Measurements from ENCODE around the gene ZNF512B.
"Not testable (repeated sequence)": the region's sequence is repeated elsewhere in the genome, so short reads cannot be mapped to it uniquely, and the experiment has no call there.

ZNF512B gene

GRCh38 chr20:63979557-63980316 is 10.0 kb upstream of the ZNF512B start, which contains the start of gene SAMD10:
Gene SAMD10 (minus strand): TSS chr20:63979642. CDS start chr20:63979467, 175 bp downstream.
- peak; percentile 91 for DNase-seq
- in situ Hi-C loops (cut with MboI; ENCODE audit: low pct_unique_long_range_greater_than_20kb, low sequenced_read_pairs), result no loop called here

GRCh38 chr20:63979229-63979556 is 9.5 kb upstream of the ZNF512B start:
- DNase-seq, result no peak
- in situ Hi-C loops (cut with MboI; ENCODE audit: low pct_unique_long_range_greater_than_20kb, low sequenced_read_pairs), result no loop called here

GRCh38 chr20:63978319-63979228 is 8.8 kb upstream of the ZNF512B start:
- DNase-seq, result peak; percentile 63
- in situ Hi-C loops (cut with MboI; ENCODE audit: low pct_unique_long_range_greater_than_20kb, low sequenced_read_pairs), result no loop called here

GRCh38 chr20:63977739-63978276 is 8.1 kb upstream of the ZNF512B start:
- in situ Hi-C loops (cut with MboI; ENCODE audit: low pct_unique_long_range_greater_than_20kb, low sequenced_read_pairs), result no loop called here
- no peak for DNase-seq

- no peak for DNase-seq
- in situ Hi-C loops (cut with MboI; ENCODE audit: low pct_unique_long_range_greater_than_20kb, low sequenced_read_pairs), result no loop called here
Observed at GRCh38 chr20:63976980-63977738, 7.4 kb upstream of the ZNF512B start.

GRCh38 chr20:63976511-63976910 is 6.8 kb upstream of the ZNF512B start:
- in situ Hi-C loops (cut with MboI; ENCODE audit: low pct_unique_long_range_greater_than_20kb, low sequenced_read_pairs); DNase-seq: not testable (repeated sequence)

GRCh38 chr20:63974402-63975200 is 4.9 kb upstream of the ZNF512B start:
- no peak for DNase-seq
- in situ Hi-C loops (cut with MboI; ENCODE audit: low pct_unique_long_range_greater_than_20kb, low sequenced_read_pairs), result no loop called here

- in situ Hi-C loops (cut with MboI; ENCODE audit: low pct_unique_long_range_greater_than_20kb, low sequenced_read_pairs), result no loop called here
- peak; percentile 88 for DNase-seq
Observed at GRCh38 chr20:63973636-63974401, 4.1 kb upstream of the ZNF512B start.

- DNase-seq, result no peak
- in situ Hi-C loops (cut with MboI; ENCODE audit: low pct_unique_long_range_greater_than_20kb, low sequenced_read_pairs), result no loop called here
Observed at GRCh38 chr20:63973160-63973479, 3.4 kb upstream of the ZNF512B start.

GRCh38 chr20:63972312-63973159 is 2.8 kb upstream of the ZNF512B start:
- in situ Hi-C loops (cut with MboI; ENCODE audit: low pct_unique_long_range_greater_than_20kb, low sequenced_read_pairs), result no loop called here
- DNase-seq, result no peak

GRCh38 chr20:63971960-63972311 is 2.2 kb upstream of the ZNF512B start:
- DNase-seq; in situ Hi-C loops (cut with MboI; ENCODE audit: low pct_unique_long_range_greater_than_20kb, low sequenced_read_pairs): not testable (repeated sequence)

GRCh38 chr20:63970714-63971431 is 1.1 kb upstream of the ZNF512B start:
- in situ Hi-C loops (cut with MboI; ENCODE audit: low pct_unique_long_range_greater_than_20kb, low sequenced_read_pairs), result no loop called here

GRCh38 chr20:63968928-63969760 is 586 bp downstream of the ZNF512B start:
- DNase-seq, result no peak
- in situ Hi-C loops (cut with MboI; ENCODE audit: low pct_unique_long_range_greater_than_20kb, low sequenced_read_pairs), result no loop called here

More at GRCh38 chr20:63970714-63971431, 1.1 kb upstream of the ZNF512B start:
- no peak for DNase-seq

- in situ Hi-C loops (cut with MboI; ENCODE audit: low pct_unique_long_range_greater_than_20kb, low sequenced_read_pairs), result no loop called here
- DNase-seq, result no peak
Observed at GRCh38 chr20:63968136-63968927, 1.4 kb downstream of the ZNF512B start.

All from KBM-7 (cell line).